ENCODE results near the gene GUCY1A2.

Gene GUCY1A2

DNA sequence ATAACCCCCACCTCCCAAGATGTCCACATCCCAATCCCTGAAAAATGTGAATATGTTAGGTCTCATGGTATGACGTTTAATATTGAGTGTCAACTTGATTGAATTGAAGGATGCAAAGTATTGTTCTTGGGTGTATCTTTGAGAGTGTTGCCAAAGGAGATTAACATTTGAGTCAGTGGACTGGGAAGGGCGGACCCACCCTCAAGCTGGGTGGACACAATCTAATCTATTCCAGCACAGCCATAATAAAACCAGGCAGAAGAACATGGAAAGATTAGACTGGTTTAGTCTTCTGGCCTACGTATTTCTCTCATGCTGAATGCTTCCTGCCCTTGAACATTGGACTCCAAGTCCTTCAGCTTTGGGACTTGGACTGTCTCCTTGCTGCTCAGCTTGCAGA is 315.5 kb downstream of the GUCY1A2 start:
- no peaks in the 10 kb centered on the region for H3K4me1 ChIP-seq (ENCODE audit: control insufficient read depth, insufficient read depth, low read length)
- H3K36me3 ChIP-seq (ENCODE audit: control insufficient read depth, insufficient read depth, low read length) = no peaks in the 10 kb centered on the region
- no peak overlapping the region for H3K4me3 ChIP-seq (ENCODE audit: low read depth, low read length)
- no peaks in the 10 kb centered on the region for H3K9me3 ChIP-seq (ENCODE audit: control insufficient read depth, insufficient read depth, low read length)
- H3K27me3 ChIP-seq (ENCODE audit: control insufficient read depth, insufficient read depth, low read length) = no peaks in the 10 kb centered on the region
- H3K9ac ChIP-seq (ENCODE audit: low read depth, low read length) = no peak overlapping the region
- H3K27ac ChIP-seq (ENCODE audit: low read depth, low read length) = no peak overlapping the region

DNA sequence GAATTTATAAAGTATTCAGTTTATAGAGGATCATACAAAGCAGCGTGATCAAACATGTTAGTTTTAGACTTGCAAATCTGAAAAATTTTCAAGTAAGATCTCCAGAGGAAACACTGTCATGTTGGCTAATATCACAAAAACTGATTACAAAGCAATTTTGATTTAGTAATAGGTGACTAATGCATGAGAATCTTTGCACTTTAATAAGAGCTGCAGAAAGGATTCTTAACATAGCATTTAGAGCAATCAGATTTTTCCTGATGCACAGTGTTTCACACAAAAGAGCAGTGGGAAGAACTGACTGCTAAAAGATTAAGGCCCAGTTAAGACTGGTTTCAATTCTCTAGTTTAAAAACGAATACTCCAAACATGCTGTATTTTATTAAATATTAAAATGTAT is 321.2 kb downstream of the GUCY1A2 start:
- no peak overlapping the region for H3K27ac ChIP-seq (ENCODE audit: low read depth, low read length)
- no peaks in the 10 kb centered on the region for H3K4me1 ChIP-seq (ENCODE audit: control insufficient read depth, insufficient read depth, low read length)
- no peak overlapping the region for H3K4me3 ChIP-seq (ENCODE audit: low read depth, low read length)
- no peaks in the 10 kb centered on the region for H3K9me3 ChIP-seq (ENCODE audit: control insufficient read depth, insufficient read depth, low read length)
- H3K9ac ChIP-seq (ENCODE audit: low read depth, low read length) = no peak overlapping the region
- no peaks in the 10 kb centered on the region for H3K36me3 ChIP-seq (ENCODE audit: control insufficient read depth, insufficient read depth, low read length)
- no peaks in the 10 kb centered on the region for H3K27me3 ChIP-seq (ENCODE audit: control insufficient read depth, insufficient read depth, low read length)

DNA sequence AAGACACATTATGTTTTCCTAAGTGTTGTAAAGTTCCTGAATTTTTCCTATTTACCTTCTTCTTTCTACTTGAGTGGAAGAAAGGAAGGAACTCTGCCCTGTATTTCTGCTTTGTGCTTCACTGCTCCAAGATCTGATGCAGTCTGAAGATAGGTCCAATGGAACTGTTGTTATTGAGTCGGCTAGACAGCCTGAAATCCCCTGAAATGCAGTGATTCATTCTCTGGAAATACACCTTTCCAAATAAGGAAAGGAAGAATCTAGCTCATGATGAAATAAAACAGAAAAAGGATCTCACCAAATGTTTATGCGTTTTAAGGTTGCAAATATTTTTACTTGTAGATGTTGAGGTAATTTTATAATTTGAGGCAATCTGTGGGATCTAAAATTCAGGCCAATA is 322.8 kb downstream of the GUCY1A2 start:
- H3K9me3 ChIP-seq (ENCODE audit: control insufficient read depth, insufficient read depth, low read length) = no peaks in the 10 kb centered on the region
- H3K36me3 ChIP-seq (ENCODE audit: control insufficient read depth, insufficient read depth, low read length) = no peaks in the 10 kb centered on the region
- no peak overlapping the region for H3K4me3 ChIP-seq (ENCODE audit: low read depth, low read length)
- no peaks in the 10 kb centered on the region for H3K4me1 ChIP-seq (ENCODE audit: control insufficient read depth, insufficient read depth, low read length)
- H3K27me3 ChIP-seq (ENCODE audit: control insufficient read depth, insufficient read depth, low read length) = no peaks in the 10 kb centered on the region
- H3K9ac ChIP-seq (ENCODE audit: low read depth, low read length) = no peak overlapping the region
- no peak overlapping the region for H3K27ac ChIP-seq (ENCODE audit: low read depth, low read length)

DNA sequence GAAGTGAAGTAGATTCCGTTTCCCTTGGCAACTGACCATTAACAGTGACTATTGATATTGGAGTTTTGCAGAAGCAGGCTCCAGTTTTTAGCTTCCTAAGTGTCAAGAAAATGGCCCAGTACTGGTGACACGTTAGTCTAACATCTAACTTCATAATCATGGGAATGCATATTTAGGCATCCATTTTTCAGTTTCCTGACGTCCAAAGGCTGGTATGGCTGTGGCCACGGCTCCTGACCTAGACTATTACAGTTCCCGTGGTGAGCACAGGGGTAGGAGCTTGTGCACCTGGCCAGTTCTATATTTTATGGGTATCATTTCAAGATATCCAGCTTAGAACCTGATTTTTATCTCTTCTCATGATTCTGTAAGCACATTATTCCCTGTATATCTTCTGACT is 323.8 kb downstream of the GUCY1A2 start:
- no peak overlapping the region for H3K9ac ChIP-seq (ENCODE audit: low read depth, low read length)
- H3K27me3 ChIP-seq (ENCODE audit: control insufficient read depth, insufficient read depth, low read length) = no peaks in the 10 kb centered on the region
- H3K36me3 ChIP-seq (ENCODE audit: control insufficient read depth, insufficient read depth, low read length) = no peaks in the 10 kb centered on the region
- no peaks in the 10 kb centered on the region for H3K9me3 ChIP-seq (ENCODE audit: control insufficient read depth, insufficient read depth, low read length)
- H3K4me1 ChIP-seq (ENCODE audit: control insufficient read depth, insufficient read depth, low read length) = no peaks in the 10 kb centered on the region
- H3K4me3 ChIP-seq (ENCODE audit: low read depth, low read length) = no peak overlapping the region
- H3K27ac ChIP-seq (ENCODE audit: low read depth, low read length) = no peak overlapping the region

DNA sequence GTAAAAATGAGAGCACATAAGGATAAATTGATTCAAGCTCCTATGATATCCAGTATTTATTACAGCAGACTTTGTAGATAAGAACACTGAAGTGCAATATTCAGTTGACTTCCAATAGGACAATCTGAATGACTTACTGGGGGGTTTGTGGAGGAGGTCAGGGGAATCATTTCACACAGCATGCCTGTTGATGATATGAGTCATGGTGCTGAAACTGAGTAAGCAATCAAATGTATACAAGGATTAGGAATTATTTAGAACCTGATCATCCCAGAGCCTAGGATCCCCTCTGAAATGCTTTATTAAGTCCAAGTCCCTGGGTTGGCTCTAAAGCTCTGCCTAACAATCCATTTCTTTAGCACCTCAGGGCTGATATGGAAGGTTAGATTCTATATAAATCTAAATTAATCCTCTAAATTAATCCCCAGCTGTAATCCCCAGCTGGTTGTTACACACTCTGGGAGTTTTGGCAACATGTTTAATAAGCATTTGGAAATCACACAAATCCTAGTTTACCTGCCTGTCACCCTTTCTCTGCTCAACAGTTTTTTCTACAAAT is 326.4 kb downstream of the GUCY1A2 start:
- Histone ChIP-seq H3K27me3 (ENCODE audit: control insufficient read depth, insufficient read depth, low read length) (no peaks in the 10 kb centered on the region), H3K9ac (ENCODE audit: low read depth, low read length) (no peak overlapping the region), H3K9me3 (ENCODE audit: control insufficient read depth, insufficient read depth, low read length) (no peaks in the 10 kb centered on the region), H3K36me3 (ENCODE audit: control insufficient read depth, insufficient read depth, low read length) (no peaks in the 10 kb centered on the region), H3K4me1 (ENCODE audit: control insufficient read depth, insufficient read depth, low read length) (no peaks in the 10 kb centered on the region), H3K27ac (ENCODE audit: low read depth, low read length) (no peak overlapping the region), H3K4me3 (ENCODE audit: low read depth, low read length) (no peak overlapping the region)

DNA sequence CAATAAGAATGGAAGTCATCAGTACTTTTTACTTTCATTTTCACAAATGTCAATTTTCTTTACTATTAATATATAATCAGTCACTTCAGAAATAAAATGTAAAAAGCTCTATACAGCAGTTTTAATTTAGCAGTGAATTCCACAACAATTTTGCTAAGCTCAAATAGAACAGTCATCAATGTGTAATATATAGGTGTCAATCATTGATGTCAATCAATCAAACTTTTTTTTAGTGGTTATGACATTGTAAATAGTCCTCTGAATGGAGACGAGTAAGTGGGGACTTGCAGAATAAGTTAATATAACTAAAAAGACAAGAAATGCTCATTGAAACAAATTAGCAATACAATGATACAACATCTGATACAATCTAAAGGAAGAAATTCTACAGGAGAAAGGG is 327.4 kb downstream of the GUCY1A2 start:
- no peaks in the 10 kb centered on the region for H3K4me1 ChIP-seq (ENCODE audit: control insufficient read depth, insufficient read depth, low read length)
- no peak overlapping the region for H3K4me3 ChIP-seq (ENCODE audit: low read depth, low read length)
- no peaks in the 10 kb centered on the region for H3K36me3 ChIP-seq (ENCODE audit: control insufficient read depth, insufficient read depth, low read length)
- no peaks in the 10 kb centered on the region for H3K27me3 ChIP-seq (ENCODE audit: control insufficient read depth, insufficient read depth, low read length)
- H3K9me3 ChIP-seq (ENCODE audit: control insufficient read depth, insufficient read depth, low read length) = no peaks in the 10 kb centered on the region
- no peak overlapping the region for H3K9ac ChIP-seq (ENCODE audit: low read depth, low read length)
- no peak overlapping the region for H3K27ac ChIP-seq (ENCODE audit: low read depth, low read length)

DNA sequence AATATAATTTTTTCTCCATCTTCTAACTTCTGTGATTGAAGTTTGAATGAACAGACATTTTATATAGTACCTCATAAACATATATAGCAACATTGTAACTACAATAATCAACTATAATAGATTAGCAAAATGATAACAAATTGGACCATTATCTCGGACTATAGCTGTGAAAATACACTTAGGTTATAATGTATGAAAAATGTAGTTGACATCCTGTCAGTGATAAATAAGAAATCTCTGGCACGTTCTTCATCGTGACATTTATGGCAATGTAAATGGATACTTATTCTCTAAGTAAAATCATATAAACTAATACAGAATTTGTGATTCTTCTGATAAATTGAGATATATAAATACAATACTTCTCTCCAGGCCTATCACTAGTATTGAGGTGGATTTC is 333.3 kb downstream of the GUCY1A2 start:
- no peak overlapping the region for H3K4me3 ChIP-seq (ENCODE audit: low read depth, low read length)
- H3K27me3 ChIP-seq (ENCODE audit: control insufficient read depth, insufficient read depth, low read length) = no peaks in the 10 kb centered on the region
- no peaks in the 10 kb centered on the region for H3K9me3 ChIP-seq (ENCODE audit: control insufficient read depth, insufficient read depth, low read length)
- 0 out of 2 replicates have a peak, but pooled peaks cover 2% of the 10 kb centered on the region for H3K4me1 ChIP-seq (ENCODE audit: control insufficient read depth, insufficient read depth, low read length)
- H3K27ac ChIP-seq (ENCODE audit: low read depth, low read length) = no peak overlapping the region
- H3K9ac ChIP-seq (ENCODE audit: low read depth, low read length) = no peak overlapping the region
- no peaks in the 10 kb centered on the region for H3K36me3 ChIP-seq (ENCODE audit: control insufficient read depth, insufficient read depth, low read length)

DNA sequence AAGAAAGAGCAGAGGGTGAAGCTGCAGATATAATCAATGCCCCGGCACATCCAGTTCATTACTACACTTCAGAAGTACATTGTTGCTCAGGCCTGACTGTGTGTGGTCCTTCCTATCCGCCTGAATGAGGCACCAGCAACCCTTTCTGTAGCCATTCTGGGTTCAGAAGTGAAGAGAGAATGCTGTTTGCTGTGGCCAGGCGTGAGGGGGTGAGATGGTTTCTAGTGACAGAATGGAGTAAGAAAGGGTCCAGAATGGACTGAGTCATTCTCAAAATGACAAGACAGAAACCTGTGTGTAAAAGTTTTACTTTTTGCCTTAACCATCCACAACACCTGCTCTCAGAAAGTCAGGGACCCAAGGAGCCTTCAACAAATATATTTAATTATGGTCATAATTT is 334.8 kb downstream of the GUCY1A2 start:
- no peaks in the 10 kb centered on the region for H3K36me3 ChIP-seq (ENCODE audit: control insufficient read depth, insufficient read depth, low read length)
- no peaks in the 10 kb centered on the region for H3K27me3 ChIP-seq (ENCODE audit: control insufficient read depth, insufficient read depth, low read length)
- peaks cover 7% of the 10 kb centered on the region; the same call in 1 of the 2 replicates for H3K4me1 ChIP-seq (ENCODE audit: control insufficient read depth, insufficient read depth, low read length)
- no peaks in the 10 kb centered on the region for H3K9me3 ChIP-seq (ENCODE audit: control insufficient read depth, insufficient read depth, low read length)
- H3K9ac ChIP-seq (ENCODE audit: low read depth, low read length) = no peak overlapping the region
- H3K27ac ChIP-seq (ENCODE audit: low read depth, low read length) = no peak overlapping the region
- no peak overlapping the region for H3K4me3 ChIP-seq (ENCODE audit: low read depth, low read length)

DNA sequence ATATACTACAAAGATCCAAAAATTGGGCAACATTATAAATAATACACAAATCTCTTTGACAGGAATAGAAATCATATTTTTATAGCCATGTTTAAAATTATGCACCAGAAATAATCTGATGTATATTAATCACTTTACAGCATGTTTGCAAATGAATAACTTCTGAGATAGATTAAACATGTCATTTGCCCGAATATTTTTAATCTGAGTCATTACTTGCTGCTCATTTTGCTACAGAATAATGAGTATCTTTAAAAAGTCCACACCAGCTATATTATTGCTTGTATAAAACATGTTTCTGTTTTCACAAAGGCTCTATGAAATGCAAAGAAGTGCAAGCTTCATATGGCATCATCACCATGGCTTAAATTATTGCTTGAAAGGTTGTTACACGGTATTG is 336.8 kb downstream of the GUCY1A2 start:
- Histone ChIP-seq H3K36me3 (ENCODE audit: control insufficient read depth, insufficient read depth, low read length) (no peaks in the 10 kb centered on the region), H3K4me1 (ENCODE audit: control insufficient read depth, insufficient read depth, low read length) (peaks cover 7% of the 10 kb centered on the region; the same call in 1 of the 2 replicates), H3K27ac (ENCODE audit: low read depth, low read length) (no peak overlapping the region), H3K4me3 (ENCODE audit: low read depth, low read length) (no peak overlapping the region), H3K9me3 (ENCODE audit: control insufficient read depth, insufficient read depth, low read length) (no peaks in the 10 kb centered on the region), H3K27me3 (ENCODE audit: control insufficient read depth, insufficient read depth, low read length) (no peaks in the 10 kb centered on the region), H3K9ac (ENCODE audit: low read depth, low read length) (no peak overlapping the region)

DNA sequence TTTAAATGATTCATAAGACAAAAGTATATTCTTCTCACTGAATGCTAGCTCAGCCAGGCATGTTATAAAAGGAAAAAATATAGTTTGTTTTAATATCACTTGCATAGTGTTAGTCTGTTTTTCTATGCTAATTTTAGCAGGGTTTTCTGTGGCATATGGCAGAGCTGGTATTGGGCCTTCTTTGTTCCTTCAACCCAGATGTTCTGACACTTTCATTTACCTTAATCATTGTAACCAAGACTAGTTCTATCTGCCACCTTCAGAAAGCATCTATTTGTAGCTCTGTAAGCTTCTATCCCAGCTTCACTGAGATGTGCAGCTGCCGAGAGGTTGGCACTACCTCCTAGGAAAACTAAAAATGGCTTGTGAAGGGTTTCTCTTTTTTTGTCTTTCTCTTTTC is 338.7 kb downstream of the GUCY1A2 start:
- Histone ChIP-seq H3K9ac (ENCODE audit: low read depth, low read length) (no peak overlapping the region), H3K4me3 (ENCODE audit: low read depth, low read length) (no peak overlapping the region), H3K27ac (ENCODE audit: low read depth, low read length) (no peak overlapping the region), H3K4me1 (ENCODE audit: control insufficient read depth, insufficient read depth, low read length) (peaks cover 7% of the 10 kb centered on the region; the same call in 1 of the 2 replicates), H3K36me3 (ENCODE audit: control insufficient read depth, insufficient read depth, low read length) (no peaks in the 10 kb centered on the region), H3K27me3 (ENCODE audit: control insufficient read depth, insufficient read depth, low read length) (no peaks in the 10 kb centered on the region), H3K9me3 (ENCODE audit: control insufficient read depth, insufficient read depth, low read length) (no peaks in the 10 kb centered on the region)

DNA sequence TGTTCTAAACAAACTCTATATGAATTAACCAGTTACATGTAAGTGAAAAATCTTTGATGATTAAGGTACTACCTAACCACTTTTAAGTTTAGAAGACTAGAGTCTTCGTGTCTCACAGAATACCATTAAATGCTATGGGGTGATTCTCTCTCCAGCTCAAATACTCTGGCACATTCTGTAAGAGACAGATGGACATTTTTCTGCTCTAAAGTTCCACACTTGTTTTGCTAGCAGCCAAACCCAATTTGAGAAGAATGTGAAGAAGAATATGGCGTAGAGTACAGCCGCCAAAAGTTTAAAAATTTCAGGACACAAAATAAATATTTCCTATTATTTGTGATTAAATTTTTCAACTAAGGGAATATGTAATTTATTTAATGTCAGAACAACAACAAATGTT is 339.1 kb downstream of the GUCY1A2 start:
- no peak overlapping the region for H3K9ac ChIP-seq (ENCODE audit: low read depth, low read length)
- H3K9me3 ChIP-seq (ENCODE audit: control insufficient read depth, insufficient read depth, low read length) = no peaks in the 10 kb centered on the region
- H3K36me3 ChIP-seq (ENCODE audit: control insufficient read depth, insufficient read depth, low read length) = no peaks in the 10 kb centered on the region
- no peaks in the 10 kb centered on the region for H3K27me3 ChIP-seq (ENCODE audit: control insufficient read depth, insufficient read depth, low read length)
- no peak overlapping the region for H3K27ac ChIP-seq (ENCODE audit: low read depth, low read length)
- no peak overlapping the region for H3K4me3 ChIP-seq (ENCODE audit: low read depth, low read length)
- peaks cover 7% of the 10 kb centered on the region for H3K4me1 ChIP-seq (ENCODE audit: control insufficient read depth, insufficient read depth, low read length)

DNA sequence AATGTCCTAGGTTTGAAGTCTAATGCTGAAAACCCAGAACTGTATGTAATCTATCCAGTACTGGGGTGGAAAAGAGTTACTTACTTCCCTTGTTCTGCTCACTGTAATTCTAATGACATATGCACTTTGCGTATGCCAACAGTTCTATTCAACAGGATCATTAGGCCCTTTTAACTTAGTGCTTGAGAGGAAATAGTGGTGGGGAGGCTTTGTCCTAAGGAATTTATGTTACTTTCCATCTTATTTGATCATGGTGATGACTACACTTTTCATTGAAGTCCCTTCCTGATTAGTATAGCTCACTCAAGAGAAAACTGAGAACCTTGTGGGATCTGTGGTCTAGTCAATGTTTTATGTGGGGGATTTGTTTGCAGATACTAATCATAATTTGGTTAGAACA is 348.2 kb downstream of the GUCY1A2 start:
- peaks cover 20% of the 10 kb centered on the region for H3K4me1 ChIP-seq (ENCODE audit: control insufficient read depth, insufficient read depth, low read length)
- no peaks in the 10 kb centered on the region for H3K9me3 ChIP-seq (ENCODE audit: control insufficient read depth, insufficient read depth, low read length)
- H3K36me3 ChIP-seq (ENCODE audit: control insufficient read depth, insufficient read depth, low read length) = no peaks in the 10 kb centered on the region
- H3K9ac ChIP-seq (ENCODE audit: low read depth, low read length) = no peak overlapping the region
- H3K27me3 ChIP-seq (ENCODE audit: control insufficient read depth, insufficient read depth, low read length) = no peaks in the 10 kb centered on the region
- no peak overlapping the region; the same call in 1 of the 2 replicates for H3K4me3 ChIP-seq (ENCODE audit: low read depth, low read length)
- H3K27ac ChIP-seq (ENCODE audit: low read depth, low read length) = peak overlapping the region; percentile 59

All from HUES48 (cell line).